Astrocyte of the cerebellum (primary cell): ENCODE measurements around the gene PCARE.
A peak's percentile ranks its signal among the peaks of the same experiment; 100 is the strongest.

Experiments used
- DNase-seq: peaks from one replicate; pipeline ENCODE4 v3.0.0-alpha.2; 2011; ENCODE audit warnings: low read depth
- H3K4me3 ChIP-seq: 2 replicates; pipeline ENCODE4 v1.5.1; 2011; ENCODE audit warnings: mild to moderate bottlenecking, low read depth, low read length, moderate library complexity
- CTCF ChIP-seq: IDR thresholded peaks from 2 replicates; pipeline ENCODE4 v1.5.1; 2012; ENCODE audit warnings: low read length, low read depth, moderate library complexity, mild to moderate bottlenecking; ENCODE audit errors: missing control alignments
- in situ Hi-C: cut with HindIII; loops from 2 replicates; pipeline ENCODE4 v1.10.0; 2017; ENCODE audit warnings: low sequenced_read_pairs

The PCARE gene

GRCh38 chr2:29014331-29014730, 60.0 kb downstream of the PCARE start:
- in situ Hi-C loops: loop anchor here (10.0 kb wide), 1 partner anchor 180 kb away; no protein-coding TSS in a partner anchor
- TF ChIP-seq CTCF: no peak
- DNase-seq: no peak
- no peak overlapping the region for H3K4me3 ChIP-seq

- no peak overlapping the region for H3K4me3 ChIP-seq
- in situ Hi-C loops: loop anchor here (10.0 kb wide), 1 partner anchor 182 kb away; no protein-coding TSS in a partner anchor
- TF ChIP-seq CTCF: peak; percentile 15
- no peak for DNase-seq
Observed at GRCh38 chr2:29013057-29013780, 61.1 kb downstream of the PCARE start.

GRCh38 chr2:29012211-29012681, 62.1 kb downstream of the PCARE start:
- H3K4me3 ChIP-seq: no peak overlapping the region
- no peak for DNase-seq
- in situ Hi-C loops: loop anchor here (10.0 kb wide), 1 partner anchor 183 kb away; no protein-coding TSS in a partner anchor
- no peak for TF ChIP-seq CTCF
